ENCODE data around the gene MAD1L1. TPM values are rescaled to one million over a fixed set of nuclear protein-coding genes. Genes with fewer than 3 reads are reported as not detected.

MAD1L1 gene
- total RNA-seq, 1 experiment from 2014 or later: 46.7 TPM

DNA sequence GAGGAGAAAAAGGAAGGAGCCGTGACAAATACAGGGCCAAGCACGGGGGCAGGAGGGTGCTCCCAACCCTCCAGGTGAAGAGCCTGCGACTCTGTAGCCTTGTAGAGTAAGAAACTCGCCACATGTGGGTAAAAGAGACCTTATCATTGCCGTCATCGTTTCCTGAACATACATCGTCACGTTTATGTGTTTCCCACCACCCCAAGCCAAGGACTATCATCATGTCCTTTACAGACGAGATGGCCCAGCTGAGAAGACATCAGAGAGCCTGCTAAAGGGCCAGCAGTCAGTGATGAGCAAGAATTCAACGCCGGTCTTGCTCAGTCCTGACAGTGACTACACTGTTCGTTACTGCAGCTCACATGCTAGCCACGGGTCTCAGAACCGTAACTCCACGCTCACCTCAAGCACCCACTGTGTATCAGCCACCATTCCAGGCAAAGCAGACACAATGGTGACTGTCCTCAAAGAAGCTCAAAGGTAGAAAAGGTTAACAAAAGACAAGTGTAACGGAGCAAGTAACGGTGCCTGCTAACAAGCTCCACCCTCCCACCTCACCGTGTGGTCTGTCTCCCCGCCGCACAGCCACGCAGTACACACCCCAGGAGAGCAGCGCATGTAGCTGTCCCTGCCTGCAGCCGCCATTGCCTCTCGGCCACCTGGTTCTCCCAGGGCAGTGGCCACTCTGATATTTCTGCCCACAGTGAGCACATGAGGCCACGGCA lies 147.8 kb downstream of the MAD1L1 start:
- no peak for DNase-seq (ENCODE audit: low spot score)
- peaks cover 3% of the 10 kb centered on the region for H3K4me1 ChIP-seq (ENCODE audit: insufficient read depth, low read length, poor library complexity, severe bottlenecking)
- no TSS peak for BruUV-seq (replicated peaks)
- ChIA-PET CTCF (no interaction called here), POLR2A (ENCODE audit: low non-redundant PET) (no interaction called here)
- no peak for TF ChIP-seq EZH2 (IDR thresholded peaks at IDR 0.05; ENCODE audit: borderline replicate concordance, low read depth, low read length, poor library complexity, severe bottlenecking)
- TF ChIP-seq, protein P1, sequence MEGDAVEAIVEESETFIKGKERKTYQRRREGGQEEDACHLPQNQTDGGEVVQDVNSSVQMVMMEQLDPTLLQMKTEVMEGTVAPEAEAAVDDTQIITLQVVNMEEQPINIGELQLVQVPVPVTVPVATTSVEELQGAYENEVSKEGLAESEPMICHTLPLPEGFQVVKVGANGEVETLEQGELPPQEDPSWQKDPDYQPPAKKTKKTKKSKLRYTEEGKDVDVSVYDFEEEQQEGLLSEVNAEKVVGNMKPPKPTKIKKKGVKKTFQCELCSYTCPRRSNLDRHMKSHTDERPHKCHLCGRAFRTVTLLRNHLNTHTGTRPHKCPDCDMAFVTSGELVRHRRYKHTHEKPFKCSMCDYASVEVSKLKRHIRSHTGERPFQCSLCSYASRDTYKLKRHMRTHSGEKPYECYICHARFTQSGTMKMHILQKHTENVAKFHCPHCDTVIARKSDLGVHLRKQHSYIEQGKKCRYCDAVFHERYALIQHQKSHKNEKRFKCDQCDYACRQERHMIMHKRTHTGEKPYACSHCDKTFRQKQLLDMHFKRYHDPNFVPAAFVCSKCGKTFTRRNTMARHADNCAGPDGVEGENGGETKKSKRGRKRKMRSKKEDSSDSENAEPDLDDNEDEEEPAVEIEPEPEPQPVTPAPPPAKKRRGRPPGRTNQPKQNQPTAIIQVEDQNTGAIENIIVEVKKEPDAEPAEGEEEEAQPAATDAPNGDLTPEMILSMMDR (conservative IDR thresholded peaks at IDR 0.05; ENCODE audit: low read depth, low read length): no peak
- no peak overlapping the region for H3K4me3 ChIP-seq (ENCODE audit: low read depth, low read length, poor library complexity, severe bottlenecking)
- H3K36me3 ChIP-seq (ENCODE audit: insufficient read depth, low read length, poor library complexity, severe bottlenecking): no peaks in the 10 kb centered on the region
- H3K9me3 ChIP-seq (ENCODE audit: low read depth, low read length, poor library complexity, severe bottlenecking): no peaks in the 10 kb centered on the region
- intact Hi-C loops (cut with micrococcal nuclease; ENCODE audit: unreplicated experiment): no loop called here
- no peaks in the 10 kb centered on the region for H3K27me3 ChIP-seq (replicated peaks; ENCODE audit: insufficient read depth, low read depth, low read length, poor library complexity)
- no peak overlapping the region for H3K27ac ChIP-seq (ENCODE audit: low read depth, low read length, poor library complexity, severe bottlenecking)

DNA sequence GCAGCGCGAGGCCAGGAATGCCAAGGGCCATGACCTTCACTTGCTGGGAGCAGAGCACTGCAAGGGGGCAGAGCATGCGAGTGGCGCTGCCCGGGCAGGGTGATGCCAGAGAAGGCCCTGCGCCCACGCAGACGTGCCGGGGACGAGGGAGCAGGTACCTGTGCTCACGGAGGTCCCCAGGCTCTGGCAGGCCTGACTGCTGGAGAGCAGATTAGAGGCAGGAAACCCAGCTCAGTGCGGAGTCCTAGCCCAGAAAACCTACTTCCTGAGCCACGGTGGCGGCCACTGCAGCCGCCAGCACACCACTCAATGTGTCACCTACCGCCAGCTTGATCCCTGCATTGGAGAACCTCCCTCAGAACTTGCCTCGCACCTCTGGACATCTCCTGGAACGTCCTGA lies 148.4 kb downstream of the MAD1L1 start:
- no peak for DNase-seq (ENCODE audit: low spot score)
- no peaks in the 10 kb centered on the region for H3K36me3 ChIP-seq (ENCODE audit: insufficient read depth, low read length, poor library complexity, severe bottlenecking)
- H3K27me3 ChIP-seq (replicated peaks; ENCODE audit: insufficient read depth, low read depth, low read length, poor library complexity): no peaks in the 10 kb centered on the region
- ChIA-PET CTCF (no interaction called here), POLR2A (ENCODE audit: low non-redundant PET) (no interaction called here)
- H3K9me3 ChIP-seq (ENCODE audit: low read depth, low read length, poor library complexity, severe bottlenecking): no peaks in the 10 kb centered on the region
- no peak overlapping the region for H3K27ac ChIP-seq (ENCODE audit: low read depth, low read length, poor library complexity, severe bottlenecking)
- BruUV-seq (replicated peaks): no TSS peak
- H3K4me1 ChIP-seq (ENCODE audit: insufficient read depth, low read length, poor library complexity, severe bottlenecking): peaks cover 9% of the 10 kb centered on the region
- intact Hi-C loops (cut with micrococcal nuclease; ENCODE audit: unreplicated experiment): no loop called here
- no peak for TF ChIP-seq EZH2 (IDR thresholded peaks at IDR 0.05; ENCODE audit: borderline replicate concordance, low read depth, low read length, poor library complexity, severe bottlenecking)
- TF ChIP-seq, protein P1 (conservative IDR thresholded peaks at IDR 0.05; ENCODE audit: low read depth, low read length): no peak
- no peak overlapping the region for H3K4me3 ChIP-seq (ENCODE audit: low read depth, low read length, poor library complexity, severe bottlenecking)

DNA sequence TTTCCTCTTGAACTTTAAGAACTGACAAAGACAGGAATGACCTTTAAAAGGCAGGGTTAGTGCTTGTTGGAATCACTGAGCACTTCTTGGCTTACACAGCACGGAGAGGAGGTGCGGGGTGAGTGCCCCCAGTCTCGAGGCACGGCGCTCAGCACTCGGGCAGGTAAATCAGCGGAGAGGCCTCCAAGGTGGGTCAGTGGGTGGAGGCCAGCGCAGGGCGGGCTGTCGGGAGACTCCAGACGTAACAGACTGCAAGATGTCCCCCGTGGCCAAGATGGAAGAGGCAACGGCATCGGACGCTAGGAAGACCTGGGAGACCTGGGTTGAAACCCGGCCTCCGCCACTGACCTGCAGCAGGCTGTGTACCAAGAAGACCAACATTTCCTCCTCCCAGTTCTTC lies 149.4 kb downstream of the MAD1L1 start:
- ChIA-PET CTCF (no interaction called here), POLR2A (ENCODE audit: low non-redundant PET) (no interaction called here)
- Histone ChIP-seq H3K27ac (ENCODE audit: low read depth, low read length, poor library complexity, severe bottlenecking) (no peak overlapping the region), H3K27me3 (replicated peaks; ENCODE audit: insufficient read depth, low read depth, low read length, poor library complexity) (no peaks in the 10 kb centered on the region), H3K9me3 (ENCODE audit: low read depth, low read length, poor library complexity, severe bottlenecking) (no peaks in the 10 kb centered on the region), H3K4me1 (ENCODE audit: insufficient read depth, low read length, poor library complexity, severe bottlenecking) (peaks cover 18% of the 10 kb centered on the region), H3K36me3 (ENCODE audit: insufficient read depth, low read length, poor library complexity, severe bottlenecking) (no peaks in the 10 kb centered on the region), H3K4me3 (ENCODE audit: low read depth, low read length, poor library complexity, severe bottlenecking) (no peak overlapping the region)
- TF ChIP-seq EZH2 (IDR thresholded peaks at IDR 0.05; ENCODE audit: borderline replicate concordance, low read depth, low read length, poor library complexity, severe bottlenecking): no peak
- TF ChIP-seq, protein P1 (conservative IDR thresholded peaks at IDR 0.05; ENCODE audit: low read depth, low read length): no peak
- no peak for DNase-seq (ENCODE audit: low spot score)
- intact Hi-C loops (cut with micrococcal nuclease; ENCODE audit: unreplicated experiment): no loop called here
- no TSS peak for BruUV-seq (replicated peaks)
